Smooth muscle cell (in vitro differentiated cells): ENCODE data around the gene NR3C2. TPM values are rescaled to one million over a fixed set of nuclear protein-coding genes. Genes with fewer than 3 reads are reported as not detected.

ENCODE experiments used
- DNase-seq: peaks from one replicate; lab custom pipeline; 2025; ENCODE audit not compliant: unreplicated experiment; lab: John Stamatoyannopoulos, UW
- H2AFZ ChIP-seq: fragments of 200-600 bp; sonication (generic); 2 replicates; pipeline ENCODE4 v1.6.0; 2016; ENCODE audit warnings: antibody characterized with exemption, low read depth, mild to moderate bottlenecking
- H3F3A ChIP-seq: fragments of 200-600 bp; sonication (generic); 2 replicates; pipeline ENCODE4 v1.6.0; 2017; ENCODE audit warnings: antibody characterized with exemption, low read depth
- H3K27ac ChIP-seq: fragments of 200-600 bp; sonication (generic); 2 replicates; pipeline ENCODE4 v1.5.1; 2016; ENCODE audit warnings: low read depth, mild to moderate bottlenecking
- H3K27me3 ChIP-seq: fragments of 200-600 bp; sonication (generic); 2 replicates; pipeline ENCODE4 v1.6.1; 2016; ENCODE audit warnings: low read depth, mild to moderate bottlenecking
- H3K36me3 ChIP-seq: fragments of 200-600 bp; sonication (generic); 2 replicates; pipeline ENCODE4 v1.5.1; 2016; ENCODE audit warnings: low read depth
- H3K4me1 ChIP-seq: fragments of 200-600 bp; sonication (generic); 2 replicates; pipeline ENCODE4 v1.5.1; 2016; ENCODE audit warnings: low read depth
- H3K4me2 ChIP-seq: fragments of 200-600 bp; sonication (generic); 2 replicates; pipeline ENCODE4 v1.6.0; 2016; ENCODE audit warnings: mild to moderate bottlenecking
- H3K4me3 ChIP-seq: fragments of 200-600 bp; sonication (generic); 2 replicates; pipeline ENCODE4 v1.5.1; 2016; ENCODE audit warnings: mild to moderate bottlenecking
- H3K79me2 ChIP-seq: fragments of 200-600 bp; sonication (generic); 2 replicates; pipeline ENCODE4 v1.6.0; 2016; ENCODE audit warnings: low read depth, mild to moderate bottlenecking
- H3K9ac ChIP-seq: fragments of 200-600 bp; sonication (generic); 2 replicates; pipeline ENCODE4 v1.6.0; 2016; ENCODE audit warnings: low read depth
- H3K9me3 ChIP-seq: fragments of 200-600 bp; sonication (generic); replicated peaks from 2 replicates; pipeline ENCODE4 v1.5.1; 2016; ENCODE audit warnings: low read depth
- H4K20me1 ChIP-seq: fragments of 200-600 bp; sonication (generic); 2 replicates; pipeline ENCODE4 v1.6.0; 2016; ENCODE audit warnings: low read depth
- CTCF ChIP-seq: fragments of 200-600 bp; sonication (generic); IDR thresholded peaks from 2 replicates; pipeline ENCODE4 v1.5.1; 2017; ENCODE audit warnings: borderline replicate concordance, mild to moderate bottlenecking, antibody characterized with exemption; ENCODE audit not compliant: insufficient read depth, poor library complexity, severe bottlenecking
- WGBS: methylation state at CpG from one replicate; pipeline ENCODE4 v1.1.7; 2016; ENCODE audit warnings: low lambda C conversion rate; 5-methylcytosine and 5-hydroxymethylcytosine counted together
- polyA plus RNA-seq: library from polyadenylated mRNA; unstranded; fragments of >200 nt; fragmentation: Nextera tagmentation; extraction: Ambion mirVana; gene quantifications from 2 replicates; pipeline ENCODE4 v1.2.1, GENCODE V29; 2016
- total RNA-seq: library from RNA; depleted of rRNA; stranded (reverse); fragments of >200 nt; gene quantifications from 2 replicates; pipeline ENCODE4 v1.2.3, GENCODE V29; 2014

The NR3C2 gene
- total and polyA plus RNA-seq, 2 experiments from 2014 or later: 0.09 TPM; not detected in 1

GRCh38 chr4:148120216-148120615 lies 322.0 kb downstream of the NR3C2 start:
- no peak overlapping the region for H3K4me3 ChIP-seq
- H3K4me1 ChIP-seq: peaks cover 5% of the 10 kb centered on the region
- no peaks in the 10 kb centered on the region for H3K79me2 ChIP-seq
- H3K27ac ChIP-seq: no peak overlapping the region
- no peaks in the 10 kb centered on the region for H4K20me1 ChIP-seq
- peaks cover 10% of the 10 kb centered on the region for H3K9me3 ChIP-seq
- no peak overlapping the region for H2AFZ ChIP-seq
- H3K27me3 ChIP-seq: no peaks in the 10 kb centered on the region
- H3K4me2 ChIP-seq: no peak overlapping the region
- 93% methylated on average over 3 of the region's 3 CpGs for WGBS
- no peaks in the 10 kb centered on the region for H3K36me3 ChIP-seq
- no peaks in the 10 kb centered on the region for H3F3A ChIP-seq
- H3K9ac ChIP-seq: no peak overlapping the region
- DNase-seq: no peak
- no peak for TF ChIP-seq CTCF

GRCh38 chr4:148118633-148119032 lies 323.6 kb downstream of the NR3C2 start:
- TF ChIP-seq CTCF: no peak

DNA sequence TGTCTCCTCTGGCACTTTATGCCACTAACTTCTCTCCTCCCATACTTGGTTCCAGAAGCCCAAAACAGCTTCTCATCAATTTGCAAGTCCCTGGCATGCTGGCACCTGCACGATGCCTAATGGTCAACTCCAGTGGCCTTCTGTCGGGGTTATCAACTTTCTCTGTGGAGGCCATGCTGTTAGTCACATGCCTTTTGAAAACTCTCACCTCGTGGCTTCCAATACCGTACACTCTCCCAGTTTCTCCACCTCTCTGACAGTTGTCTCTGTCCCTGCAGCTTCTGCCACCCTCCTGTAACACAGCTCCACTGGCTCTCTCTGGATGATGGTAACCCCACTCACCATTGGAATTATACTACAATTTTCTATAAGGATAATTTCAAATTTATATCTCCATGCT lies 324.0 kb downstream of the NR3C2 start:
- no peak overlapping the region for H3K4me3 ChIP-seq
- H3K9me3 ChIP-seq: peaks cover 4% of the 10 kb centered on the region
- no peak for DNase-seq
- 99% methylated on average over 4 of the region's 4 CpGs for WGBS
- no peak for TF ChIP-seq CTCF
- peaks cover 5% of the 10 kb centered on the region for H3K4me1 ChIP-seq
- H3K27ac ChIP-seq: no peak overlapping the region
- H3F3A ChIP-seq: no peaks in the 10 kb centered on the region
- no peak overlapping the region for H3K4me2 ChIP-seq
- no peaks in the 10 kb centered on the region for H3K36me3 ChIP-seq
- H3K79me2 ChIP-seq: no peaks in the 10 kb centered on the region
- H2AFZ ChIP-seq: no peak overlapping the region
- no peaks in the 10 kb centered on the region for H4K20me1 ChIP-seq
- no peak overlapping the region for H3K9ac ChIP-seq
- no peaks in the 10 kb centered on the region for H3K27me3 ChIP-seq

More at GRCh38 chr4:148118633-148119032, 323.6 kb downstream of the NR3C2 start:
- Histone ChIP-seq H3K9me3 (peaks cover 4% of the 10 kb centered on the region), H3K79me2 (no peaks in the 10 kb centered on the region), H3K27ac (no peak overlapping the region), H3K4me1 (peaks cover 5% of the 10 kb centered on the region), H4K20me1 (no peaks in the 10 kb centered on the region), H2AFZ (no peak overlapping the region), H3K27me3 (no peaks in the 10 kb centered on the region), H3K4me3 (no peak overlapping the region), H3F3A (no peaks in the 10 kb centered on the region), H3K4me2 (no peak overlapping the region), H3K9ac (no peak overlapping the region), H3K36me3 (no peaks in the 10 kb centered on the region)
- 98% methylated on average over 3 of the region's 3 CpGs for WGBS
- no peak for DNase-seq

DNA sequence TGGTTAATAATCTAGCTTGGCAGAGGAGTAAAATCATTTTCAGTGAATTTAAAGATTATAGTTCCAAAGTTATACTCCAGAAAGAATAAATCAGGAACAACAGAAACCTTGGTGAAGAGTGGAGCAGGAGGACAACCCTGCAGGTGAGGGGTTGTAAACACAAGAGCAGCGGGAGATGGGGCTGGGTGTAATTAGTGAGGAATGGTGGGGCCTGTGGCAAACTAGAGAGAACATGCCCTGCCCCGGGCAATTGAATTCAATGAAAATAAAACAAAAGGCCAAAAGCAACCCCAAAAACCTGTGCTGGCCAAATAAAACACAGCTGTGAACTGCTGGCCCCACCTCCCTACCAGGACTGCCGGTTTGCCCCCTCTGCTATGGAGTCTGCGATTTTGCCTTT lies 325.2 kb downstream of the NR3C2 start:
- Histone ChIP-seq H4K20me1 (no peaks in the 10 kb centered on the region), H3K9ac (no peak overlapping the region), H3K4me3 (no peak overlapping the region), H3K9me3 (no peaks in the 10 kb centered on the region), H3K27me3 (no peaks in the 10 kb centered on the region), H3K27ac (no peak overlapping the region), H3K79me2 (no peaks in the 10 kb centered on the region), H3K4me2 (no peak overlapping the region), H3K36me3 (no peaks in the 10 kb centered on the region), H3F3A (no peaks in the 10 kb centered on the region), H3K4me1 (peaks cover 5% of the 10 kb centered on the region), H2AFZ (no peak overlapping the region)
- WGBS: 87% methylated on average over 4 of the region's 4 CpGs
- no peak for TF ChIP-seq CTCF
- DNase-seq: no peak
